Pancreas (tissue), 10 donors: ENCODE data around the gene ZFAND3. TPM values are rescaled to one million over a fixed set of nuclear protein-coding genes. Genes with fewer than 3 reads are reported as not detected.
A peak's percentile ranks its signal among the peaks of the same experiment; 100 is the strongest.

Experiments used
- ATAC-seq, 4 donors: fragments of 200-7000 bp; cut with Tn5 transposase; one replicate each; pipeline versions ENCODE4 v1.8.0 to v1.9.1; 2020; ENCODE audit warnings: mild to moderate bottlenecking in 4 of 4, moderate library complexity in 4 of 4
- DNase-seq, 6 donors: peaks; one replicate each; pipeline ENCODE4 v3.0.0-alpha.2; 2020
- FAIRE-seq: peaks from 2 replicates; lab custom pipeline; 2012; peaks lifted over from hg19 to GRCh38; lab: Jason Lieb, UNC
- H3K27ac ChIP-seq, 4 donors: fragments of 200-600 bp; sonication (generic); 1 replicate in 3 of 4; 2 replicates in 1 of 4; pipeline versions ENCODE4 v1.5.0 to v1.8.0; 2020
- H3K27me3 ChIP-seq, 4 donors: fragments of 200-600 bp; one replicate each; pipeline ENCODE4 v1.8.0; 2021
- H3K36me3 ChIP-seq, 3 donors: fragments of 200-600 bp; sonication (generic) in 1 of 3; one replicate each; pipeline versions ENCODE4 v1.5.0 to v1.8.0; 2020 to 2021
- H3K4me1 ChIP-seq, 3 donors: fragments of 200-600 bp; one replicate each; pipeline ENCODE4 v1.8.0; 2021
- H3K4me3 ChIP-seq, 4 donors: fragments of 200-600 bp; sonication (generic) in 2 of 4; one replicate each; pipeline versions ENCODE4 v1.5.0 to v1.8.0; 2020 to 2021
- H3K9me3 ChIP-seq, 4 donors: fragments of 200-600 bp; one replicate each; pipeline ENCODE4 v1.8.0; 2021
- CTCF ChIP-seq, 4 donors: fragments of 200-600 bp; sonication (generic) in 3 of 4; IDR thresholded peaks; one replicate each; pipeline versions ENCODE4 v1.5.0 to v1.8.0; 2021; ENCODE audit warnings: antibody characterized with exemption in 4 of 4
- WGBS, 2 donors: extraction: QIAGEN DNeasy Blood & Tissue Kit; methylation state at CpG; one replicate each; pipeline ENCODE4 v1.1.7; 2013; 5-methylcytosine and 5-hydroxymethylcytosine counted together
- intact Hi-C, 3 donors: fragments of 100-400 bp; cut with DNase I; formaldehyde crosslinking; loops; one replicate each; pipeline versions ENCODE4 v1.11.1 to v1.14.2; 2022
- polyA plus RNA-seq, 2 donors: library from polyadenylated mRNA; stranded (reverse); fragments of 200-250 nt; gene quantifications; one replicate each; pipeline ENCODE4 v1.2.3, GENCODE V29; 2013
- total RNA-seq, 6 donors: library from RNA; stranded (reverse); fragmentation: NEBNext Ultra II Directional in 4 of 6; extraction: Animal tissue kit (Norgen Biotek cat#: 25700) in 4 of 6; gene quantifications; one replicate each; pipeline versions ENCODE4 v1.2.1 to v1.2.4, GENCODE V29; 2021 to 2023
- donor health status: healthy with polysubstance abuse.
- donor health status: DM: no; HTN: no; CAD: no; lungs with moderate emphysema.
- donor health status: DM: no; HTN: no; CAD: no.
- donor health status: control.
- donor health status: control.
- donor health status: Bipolar disorder and iron deficiency.
- donor health status: DM: yes; HTN: yes; CAD: no.
- donor health status: DM: no; HTN: no; CAD: no.
- donor health status: DM: no; HTN: no; CAD: no.
- donor health status: DM: yes; HTN: yes; CAD: no.

The ZFAND3 gene
- total and polyA plus RNA-seq, 8 donors = 13.1 to 49.8 (median 31.8) TPM

- Histone ChIP-seq H3K27ac (peak overlapping the region in 1 of 4 donors; percentile 25), H3K4me1 (peaks cover 8 to 50% (median 26%) of the 10 kb centered on the region in 3 donors), H3K36me3 (no peaks in the 10 kb centered on the region), H3K27me3 (no peaks in the 10 kb centered on the region), H3K9me3 (no peaks in the 10 kb centered on the region), H3K4me3 (no peak overlapping the region)
- WGBS, 2 donors = 23 to 25% methylated on average over 6 of the region's 6 CpGs
- ATAC-seq = peak; percentile 62 to 84 (median 78)
- no peak for DNase-seq
- no peak for TF ChIP-seq CTCF (IDR thresholded peaks at IDR 0.05)
- intact Hi-C loops = no loop called here
- FAIRE-seq = no peak
Observed at GRCh38 chr6:37845026-37845911, 25.7 kb downstream of the ZFAND3 start.

GRCh38 chr6:37845930-37846329 is 26.4 kb downstream of the ZFAND3 start:
- Histone ChIP-seq H3K27ac (peak overlapping the region in 1 of 4 donors; percentile 25), H3K27me3 (no peaks in the 10 kb centered on the region), H3K4me3 (no peak overlapping the region), H3K36me3 (no peaks in the 10 kb centered on the region), H3K4me1 (peaks cover 8 to 44% (median 26%) of the 10 kb centered on the region in 3 donors), H3K9me3 (no peaks in the 10 kb centered on the region)
- no peak for DNase-seq
- intact Hi-C loops = no loop called here
- FAIRE-seq = no peak
- TF ChIP-seq CTCF (IDR thresholded peaks at IDR 0.05) = no peak
- ATAC-seq = no peak

GRCh38 chr6:37847704-37848103 is 28.2 kb downstream of the ZFAND3 start:
- 95 to 96% methylated on average over 3 of the region's 3 CpGs for WGBS, 2 donors
- H3K27ac ChIP-seq = no peak overlapping the region
- FAIRE-seq (no peak), ATAC-seq (no peak), DNase-seq (no peak)
- H3K4me1 ChIP-seq = peaks cover 5 to 41% (median 26%) of the 10 kb centered on the region in 3 donors
- no peaks in the 10 kb centered on the region for H3K9me3 ChIP-seq
- H3K27me3 ChIP-seq = no peaks in the 10 kb centered on the region
- no peak overlapping the region for H3K4me3 ChIP-seq
- intact Hi-C loops = no loop called here
- no peaks in the 10 kb centered on the region for H3K36me3 ChIP-seq
- TF ChIP-seq CTCF (IDR thresholded peaks at IDR 0.05) = no peak

- intact Hi-C loops = no loop called here
- 81 to 82% methylated on average over 4 of the region's 4 CpGs for WGBS, 2 donors
- ATAC-seq (no peak), FAIRE-seq (no peak), DNase-seq (no peak)
- Histone ChIP-seq H3K4me1 (peaks cover 5 to 41% (median 26%) of the 10 kb centered on the region in 3 donors), H3K27me3 (no peaks in the 10 kb centered on the region), H3K27ac (no peak overlapping the region), H3K9me3 (no peaks in the 10 kb centered on the region), H3K4me3 (no peak overlapping the region), H3K36me3 (no peaks in the 10 kb centered on the region)
- no peak for TF ChIP-seq CTCF (IDR thresholded peaks at IDR 0.05)
Observed at GRCh38 chr6:37848371-37848770, 28.8 kb downstream of the ZFAND3 start.

GRCh38 chr6:37850260-37850659 is 30.7 kb downstream of the ZFAND3 start:
- no peak for TF ChIP-seq CTCF (IDR thresholded peaks at IDR 0.05)

More at GRCh38 chr6:37850260-37850659, 30.7 kb downstream of the ZFAND3 start:
- H3K4me1 ChIP-seq = peaks cover under 1 to 36% (median 20%) of the 10 kb centered on the region in 3 donors
- H3K9me3 ChIP-seq = no peaks in the 10 kb centered on the region
- intact Hi-C loops = no loop called here
- no peak for FAIRE-seq
- no peak overlapping the region for H3K4me3 ChIP-seq
- H3K27me3 ChIP-seq = no peaks in the 10 kb centered on the region
- 76 to 77% methylated on average over 4 of the region's 4 CpGs for WGBS, 2 donors
- DNase-seq = no peak
- H3K27ac ChIP-seq = no peak overlapping the region
- H3K36me3 ChIP-seq = no peaks in the 10 kb centered on the region
- no peak for ATAC-seq
